ENCODE data around the gene KIF13A. TPM values are rescaled to one million over a fixed set of nuclear protein-coding genes. Genes with fewer than 3 reads are reported as not detected.
"Not testable (repeated sequence)": the region's sequence is repeated elsewhere in the genome, so short reads cannot be mapped to it uniquely, and the experiment has no call there.

Gene KIF13A
- total RNA-seq, 1 donor from 2014 or later: 51.9 TPM

GRCh38 chr6:17847203-17847760 lies 140.2 kb downstream of the KIF13A start:
- Mint-ChIP-seq H3K36me3 (ENCODE audit: low read depth) (peaks cover 27% of the 10 kb centered on the region), H3K27ac (ENCODE audit: unreplicated experiment) (no peak overlapping the region), H3K9me3 (ENCODE audit: low read depth) (no peaks in the 10 kb centered on the region), H3K27me3 (ENCODE audit: low read depth) (no peaks in the 10 kb centered on the region), H3K4me3 (ENCODE audit: unreplicated experiment) (no peak overlapping the region), H3K4me1 (ENCODE audit: low read depth) (peaks cover 31% of the 10 kb centered on the region)
- DNase-seq (ENCODE audit: low spot score): no peak
- no peak for TF ChIP-seq CTCF (IDR thresholded peaks at IDR 0.05)

GRCh38 chr6:17846762-17847161 lies 140.7 kb downstream of the KIF13A start:
- H3K4me3 Mint-ChIP-seq (ENCODE audit: unreplicated experiment): no peak overlapping the region
- peaks cover 26% of the 10 kb centered on the region for H3K4me1 Mint-ChIP-seq (ENCODE audit: low read depth)
- H3K27me3 Mint-ChIP-seq (ENCODE audit: low read depth): no peaks in the 10 kb centered on the region
- H3K36me3 Mint-ChIP-seq (ENCODE audit: low read depth): peaks cover 28% of the 10 kb centered on the region
- no peak for TF ChIP-seq CTCF (IDR thresholded peaks at IDR 0.05)
- no peak for DNase-seq (ENCODE audit: low spot score)
- no peaks in the 10 kb centered on the region for H3K9me3 Mint-ChIP-seq (ENCODE audit: low read depth)
- H3K27ac Mint-ChIP-seq (ENCODE audit: unreplicated experiment): no peak overlapping the region

GRCh38 chr6:17845598-17845997 lies 141.8 kb downstream of the KIF13A start:
- no peak for DNase-seq (ENCODE audit: low spot score)
- Mint-ChIP-seq H3K27ac (ENCODE audit: unreplicated experiment) (no peak overlapping the region), H3K9me3 (ENCODE audit: low read depth) (no peaks in the 10 kb centered on the region), H3K4me1 (ENCODE audit: low read depth) (peaks cover 14% of the 10 kb centered on the region), H3K36me3 (ENCODE audit: low read depth) (peaks cover 29% of the 10 kb centered on the region), H3K4me3 (ENCODE audit: unreplicated experiment) (no peak overlapping the region), H3K27me3 (ENCODE audit: low read depth) (no peaks in the 10 kb centered on the region)
- no peak for TF ChIP-seq CTCF (IDR thresholded peaks at IDR 0.05)

- not testable (repeated sequence) for H3K4me1 Mint-ChIP-seq (ENCODE audit: low read depth); H3K27me3 Mint-ChIP-seq (ENCODE audit: low read depth); H3K27ac Mint-ChIP-seq (ENCODE audit: unreplicated experiment); DNase-seq (ENCODE audit: low spot score); H3K4me3 Mint-ChIP-seq (ENCODE audit: unreplicated experiment); H3K9me3 Mint-ChIP-seq (ENCODE audit: low read depth)
- H3K36me3 Mint-ChIP-seq (ENCODE audit: low read depth): peaks cover 24% of the 10 kb centered on the region
Observed at GRCh38 chr6:17844967-17845366, 142.5 kb downstream of the KIF13A start.

GRCh38 chr6:17842934-17843821 lies 144.3 kb downstream of the KIF13A start:
- DNase-seq (ENCODE audit: low spot score): no peak
- no peak overlapping the region for H3K27ac Mint-ChIP-seq (ENCODE audit: unreplicated experiment)
- peaks cover 12% of the 10 kb centered on the region for H3K4me1 Mint-ChIP-seq (ENCODE audit: low read depth)
- no peak overlapping the region for H3K4me3 Mint-ChIP-seq (ENCODE audit: unreplicated experiment)
- H3K27me3 Mint-ChIP-seq (ENCODE audit: low read depth): no peaks in the 10 kb centered on the region
- no peaks in the 10 kb centered on the region for H3K9me3 Mint-ChIP-seq (ENCODE audit: low read depth)
- no peak for TF ChIP-seq CTCF (IDR thresholded peaks at IDR 0.05)
- peaks cover 16% of the 10 kb centered on the region for H3K36me3 Mint-ChIP-seq (ENCODE audit: low read depth)

Measured in chondrocyte (in vitro differentiated cells).